Measurements from ENCODE around the gene ERICH2.

ERICH2 gene

GRCh38 chr2:170764880-170765261 lies 5.3 kb upstream of the ERICH2 start:
- DNase-seq: no peak

- no peak for DNase-seq
Observed at GRCh38 chr2:170766693-170767092, 3.5 kb upstream of the ERICH2 start.

GRCh38 chr2:170770606-170771420 lies 635 bp downstream of the ERICH2 start:
- no peak for DNase-seq

- no peak for DNase-seq
Observed at GRCh38 chr2:170771421-170771937, 1.3 kb downstream of the ERICH2 start.

- no peak for DNase-seq
Observed at GRCh38 chr2:170772295-170772694, 2.1 kb downstream of the ERICH2 start.

GRCh38 chr2:170774074-170774473 lies 3.9 kb downstream of the ERICH2 start:
- DNase-seq: no peak

- no peak for DNase-seq
Observed at GRCh38 chr2:170778900-170779299, 8.7 kb downstream of the ERICH2 start.

- DNase-seq: no peak
Observed at GRCh38 chr2:170779304-170779703, 9.1 kb downstream of the ERICH2 start.

- no peak for DNase-seq
Observed at GRCh38 chr2:170782673-170783072, 12.5 kb downstream of the ERICH2 start.

GRCh38 chr2:170783549-170783948 lies 13.4 kb downstream of the ERICH2 start:
- no peak for DNase-seq

- no peak for DNase-seq
Observed at GRCh38 chr2:170798996-170799395, 28.8 kb downstream of the ERICH2 start.

- DNase-seq: no peak
Observed at GRCh38 chr2:170806548-170806947, 36.4 kb downstream of the ERICH2 start.

- DNase-seq: no peak
Observed at GRCh38 chr2:170812710-170813600, 42.8 kb downstream of the ERICH2 start.

GRCh38 chr2:170813611-170814532 lies 43.7 kb downstream of the ERICH2 start:
- DNase-seq: no peak

GRCh38 chr2:170814533-170815230 lies 44.5 kb downstream of the ERICH2 start:
- no peak for DNase-seq

- DNase-seq: no peak
Observed at GRCh38 chr2:170815311-170815710, 45.1 kb downstream of the ERICH2 start.

- DNase-seq: peak; percentile 38
Observed at GRCh38 chr2:170815746-170816503, 45.7 kb downstream of the ERICH2 start.

- peak; percentile 44 for DNase-seq
Observed at GRCh38 chr2:170816504-170817092, 46.4 kb downstream of the ERICH2 start, which contains the start of gene GAD1. Gene GAD1, plus strand, starts transcription at chr2:170816887. Its CDS starts 1,705 bp downstream, at chr2:170818592.

GRCh38 chr2:170817093-170818035 lies 47.2 kb downstream of the ERICH2 start:
- no peak for DNase-seq
